Sigmoid colon (tissue), 4 donors: ENCODE results near the gene PPARA.

Experiments used
- POLR2A ChIP-seq, 2 donors: fragments of 450-650 bp; IDR thresholded peaks; one replicate each; pipeline ENCODE4 v1.6.1; 2016; ENCODE audit warnings: antibody characterized with exemption in 2 of 2, mild to moderate bottlenecking in 2 of 2, moderate library complexity in 2 of 2
- POLR2AphosphoS5 ChIP-seq, 4 donors: sonication (generic); formaldehyde crosslinking; IDR thresholded peaks; one replicate each; pipeline ENCODE4 v1.6.1; 2017; ENCODE audit warnings: antibody characterized with exemption in 4 of 4
- TF ChIP-seq, protein P1 (sequence below), 4 experiments: fragments of 450-650 bp in 3 of 4; fragments of 200-600 bp in 1 of 4; IDR thresholded peaks; one replicate each; pipeline ENCODE4 v1.5.1; 2016 to 2019; ENCODE audit warnings: antibody characterized with exemption in 4 of 4, mild to moderate bottlenecking in 3 of 4, moderate library complexity in 2 of 4

DNA sequence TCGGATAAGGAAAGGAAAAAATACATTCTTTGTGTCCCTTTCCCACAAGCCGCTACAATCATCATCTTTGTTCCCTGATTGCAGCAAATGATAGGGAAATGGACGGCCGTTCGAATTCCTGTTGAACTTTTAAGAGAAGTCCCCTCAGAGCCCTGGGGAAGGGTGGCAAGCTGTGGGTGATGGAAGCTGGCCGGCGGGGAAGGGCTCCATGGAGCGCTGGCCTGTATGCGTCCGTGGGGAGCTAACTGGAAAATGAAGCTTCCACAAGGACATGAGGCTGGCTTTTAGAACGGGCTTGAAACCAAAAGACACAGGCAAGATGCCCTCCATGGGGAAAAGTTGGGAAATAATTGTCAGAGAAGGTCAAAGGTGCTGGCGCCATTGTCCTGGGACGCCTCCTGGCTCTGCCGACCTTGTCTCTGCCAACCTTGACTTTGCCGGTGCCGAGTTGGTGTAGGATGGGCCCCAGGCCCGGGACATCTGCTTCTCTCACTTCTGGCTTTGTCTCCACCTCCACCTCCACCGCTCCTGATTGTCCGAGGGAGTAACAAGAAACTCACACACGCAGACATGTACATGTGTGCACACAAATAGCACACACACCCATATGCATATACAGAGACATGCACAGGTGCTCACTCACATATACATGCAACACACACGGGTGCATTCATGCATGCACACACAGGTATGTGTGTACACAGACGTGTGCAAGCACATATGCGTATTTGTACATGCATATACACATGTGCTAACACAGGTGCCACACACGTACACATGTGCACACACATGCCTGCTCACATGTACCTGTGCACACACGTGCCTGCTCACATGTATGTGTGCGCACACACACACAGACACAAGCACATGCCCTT is 14.5 kb upstream of the PPARA start:
- TF ChIP-seq, protein P1, sequence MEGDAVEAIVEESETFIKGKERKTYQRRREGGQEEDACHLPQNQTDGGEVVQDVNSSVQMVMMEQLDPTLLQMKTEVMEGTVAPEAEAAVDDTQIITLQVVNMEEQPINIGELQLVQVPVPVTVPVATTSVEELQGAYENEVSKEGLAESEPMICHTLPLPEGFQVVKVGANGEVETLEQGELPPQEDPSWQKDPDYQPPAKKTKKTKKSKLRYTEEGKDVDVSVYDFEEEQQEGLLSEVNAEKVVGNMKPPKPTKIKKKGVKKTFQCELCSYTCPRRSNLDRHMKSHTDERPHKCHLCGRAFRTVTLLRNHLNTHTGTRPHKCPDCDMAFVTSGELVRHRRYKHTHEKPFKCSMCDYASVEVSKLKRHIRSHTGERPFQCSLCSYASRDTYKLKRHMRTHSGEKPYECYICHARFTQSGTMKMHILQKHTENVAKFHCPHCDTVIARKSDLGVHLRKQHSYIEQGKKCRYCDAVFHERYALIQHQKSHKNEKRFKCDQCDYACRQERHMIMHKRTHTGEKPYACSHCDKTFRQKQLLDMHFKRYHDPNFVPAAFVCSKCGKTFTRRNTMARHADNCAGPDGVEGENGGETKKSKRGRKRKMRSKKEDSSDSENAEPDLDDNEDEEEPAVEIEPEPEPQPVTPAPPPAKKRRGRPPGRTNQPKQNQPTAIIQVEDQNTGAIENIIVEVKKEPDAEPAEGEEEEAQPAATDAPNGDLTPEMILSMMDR (IDR thresholded peaks at IDR 0.05) = no peak
- TF ChIP-seq POLR2AphosphoS5 (IDR thresholded peaks at IDR 0.05) (no peak), POLR2A (IDR thresholded peaks at IDR 0.05) (no peak)
